Ascending aorta (tissue), 2 donors: ENCODE results near the gene RGS19. TPM values are rescaled to one million over a fixed set of nuclear protein-coding genes. Genes with fewer than 3 reads are reported as not detected.

Experiments used
- DNase-seq, 2 donors: peaks; one replicate each; pipeline ENCODE4 v3.0.0-alpha.2; 2019; ENCODE audit warnings: low spot score in 2 of 2
- H3K27ac ChIP-seq, 2 donors: fragments of 200-600 bp; sonication (generic); one replicate each; pipeline ENCODE4 v1.5.1; 2016 to 2017; ENCODE audit warnings: mild to moderate bottlenecking in 1 of 2
- H3K27me3 ChIP-seq: fragments of 200-600 bp; sonication (generic); one replicate; pipeline ENCODE4 v1.5.1; 2017
- H3K36me3 ChIP-seq, 2 donors: fragments of 200-600 bp; sonication (generic); one replicate each; pipeline ENCODE4 v1.5.1; 2016
- H3K4me1 ChIP-seq, 2 donors: fragments of 200-600 bp; sonication (generic); one replicate each; pipeline ENCODE4 v1.5.1; 2016 to 2017; ENCODE audit warnings: mild to moderate bottlenecking in 1 of 2
- H3K4me3 ChIP-seq, 2 donors: fragments of 200-600 bp; sonication (generic); one replicate each; pipeline ENCODE4 v1.5.1; 2016 to 2017; ENCODE audit warnings: mild to moderate bottlenecking in 1 of 2
- H3K9me3 ChIP-seq, 2 donors: fragments of 200-600 bp; sonication (generic); one replicate each; pipeline ENCODE4 v1.5.1; 2016
- intact Hi-C: fragments of 100-400 bp; cut with DNase I; formaldehyde crosslinking; loops from one replicate; pipeline ENCODE4 v1.15.1; 2023
- total RNA-seq: library from RNA; depleted of rRNA; stranded (reverse); fragments of >200 nt; gene quantifications from one replicate; pipeline ENCODE4 v1.1.0, GENCODE V29; 2016
- TF ChIP-seq, protein P1 (sequence below), 3 experiments: fragments of 200-600 bp in 2 of 3; fragments of 450-650 bp in 1 of 3; sonication (generic) in 2 of 3; IDR thresholded peaks; one replicate each; pipeline ENCODE4 v1.5.1; 2016 to 2019; ENCODE audit warnings: antibody characterized with exemption in 3 of 3, mild to moderate bottlenecking in 1 of 3, moderate library complexity in 1 of 3

The RGS19 gene
- total RNA-seq, 1 donor from 2014 or later: 109 TPM

DNA sequence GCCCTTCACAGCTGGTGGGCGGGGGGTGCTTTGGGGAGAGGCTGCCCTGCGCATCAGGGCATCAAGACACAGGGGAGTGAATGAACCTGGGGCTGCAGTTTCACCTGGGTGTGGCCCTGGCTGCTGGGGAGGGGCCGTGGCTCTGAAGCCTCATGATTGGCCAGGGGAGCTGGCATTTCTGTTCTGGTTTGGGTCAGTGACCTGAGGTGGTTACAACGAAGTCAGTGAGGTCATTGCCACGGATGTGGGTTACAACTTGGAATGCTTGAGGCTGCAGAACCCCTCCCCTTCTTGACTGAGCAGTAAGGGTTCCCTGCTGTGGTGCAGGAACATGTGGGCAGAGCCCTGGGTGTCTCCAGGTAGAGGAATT is 13.4 kb downstream of the RGS19 start:
- intact Hi-C loops: no loop called here
- Histone ChIP-seq H3K27me3 (no peaks in the 10 kb centered on the region), H3K9me3 (no peaks in the 10 kb centered on the region), H3K36me3 (peaks cover 9 to 21% of the 10 kb centered on the region in 2 donors), H3K27ac (no peak overlapping the region), H3K4me1 (peaks cover 16 to 22% of the 10 kb centered on the region in 2 donors), H3K4me3 (no peak overlapping the region)
- DNase-seq: no peak
- TF ChIP-seq, protein P1, sequence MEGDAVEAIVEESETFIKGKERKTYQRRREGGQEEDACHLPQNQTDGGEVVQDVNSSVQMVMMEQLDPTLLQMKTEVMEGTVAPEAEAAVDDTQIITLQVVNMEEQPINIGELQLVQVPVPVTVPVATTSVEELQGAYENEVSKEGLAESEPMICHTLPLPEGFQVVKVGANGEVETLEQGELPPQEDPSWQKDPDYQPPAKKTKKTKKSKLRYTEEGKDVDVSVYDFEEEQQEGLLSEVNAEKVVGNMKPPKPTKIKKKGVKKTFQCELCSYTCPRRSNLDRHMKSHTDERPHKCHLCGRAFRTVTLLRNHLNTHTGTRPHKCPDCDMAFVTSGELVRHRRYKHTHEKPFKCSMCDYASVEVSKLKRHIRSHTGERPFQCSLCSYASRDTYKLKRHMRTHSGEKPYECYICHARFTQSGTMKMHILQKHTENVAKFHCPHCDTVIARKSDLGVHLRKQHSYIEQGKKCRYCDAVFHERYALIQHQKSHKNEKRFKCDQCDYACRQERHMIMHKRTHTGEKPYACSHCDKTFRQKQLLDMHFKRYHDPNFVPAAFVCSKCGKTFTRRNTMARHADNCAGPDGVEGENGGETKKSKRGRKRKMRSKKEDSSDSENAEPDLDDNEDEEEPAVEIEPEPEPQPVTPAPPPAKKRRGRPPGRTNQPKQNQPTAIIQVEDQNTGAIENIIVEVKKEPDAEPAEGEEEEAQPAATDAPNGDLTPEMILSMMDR (IDR thresholded peaks at IDR 0.05): no peak

DNA sequence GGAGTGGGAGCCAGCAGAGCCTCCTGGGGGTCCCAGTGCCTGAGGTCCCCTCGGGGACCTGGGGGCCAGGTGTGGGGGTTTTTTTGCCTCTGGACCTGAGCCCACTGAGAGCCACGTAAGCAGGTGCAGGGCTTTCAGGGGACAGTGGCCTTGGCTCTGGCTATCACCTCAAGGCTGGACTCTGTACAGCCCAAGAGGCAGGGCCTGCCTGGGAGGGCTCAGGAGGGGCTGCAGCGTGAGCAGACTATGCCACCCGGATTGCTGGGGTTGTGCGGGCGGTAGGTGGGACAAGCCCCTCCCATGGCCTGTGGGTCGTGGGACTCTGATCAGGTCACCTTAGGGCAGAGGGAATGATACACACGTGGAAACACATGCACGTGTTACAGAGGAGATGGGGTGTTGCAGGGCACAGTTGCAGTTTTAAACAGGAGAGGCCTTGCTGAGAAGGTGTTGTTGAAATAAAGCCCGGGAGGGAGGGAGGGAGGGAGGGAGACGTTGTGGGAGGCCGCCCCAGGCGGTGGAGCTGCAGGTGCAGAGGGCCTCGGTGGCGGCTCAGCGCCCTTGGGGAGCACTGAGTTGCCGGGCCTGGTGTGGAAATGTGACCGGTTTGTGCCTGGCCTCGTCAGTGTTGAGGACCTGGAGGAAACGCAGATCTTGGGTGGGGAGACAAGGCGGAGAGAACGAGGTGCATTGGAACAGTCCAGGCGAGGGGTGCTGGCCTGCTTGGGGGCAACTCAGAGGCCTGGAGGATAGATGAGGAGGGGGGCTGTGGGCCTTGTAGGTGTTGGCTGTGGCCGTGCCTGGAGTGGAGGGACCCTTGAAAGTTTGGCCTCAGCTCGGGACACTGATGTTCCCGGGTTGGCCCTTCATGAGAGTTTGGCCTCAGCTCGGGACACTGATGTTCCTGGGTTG is 14.0 kb downstream of the RGS19 start:
- Histone ChIP-seq H3K4me1 (peaks cover 16 to 22% of the 10 kb centered on the region in 2 donors), H3K9me3 (no peaks in the 10 kb centered on the region), H3K36me3 (peaks cover 6 to 17% of the 10 kb centered on the region in 2 donors), H3K4me3 (no peak overlapping the region), H3K27ac (no peak overlapping the region), H3K27me3 (no peaks in the 10 kb centered on the region)
- no peak for DNase-seq
- intact Hi-C loops: no loop called here
- TF ChIP-seq, protein P1 (IDR thresholded peaks at IDR 0.05): no peak

DNA sequence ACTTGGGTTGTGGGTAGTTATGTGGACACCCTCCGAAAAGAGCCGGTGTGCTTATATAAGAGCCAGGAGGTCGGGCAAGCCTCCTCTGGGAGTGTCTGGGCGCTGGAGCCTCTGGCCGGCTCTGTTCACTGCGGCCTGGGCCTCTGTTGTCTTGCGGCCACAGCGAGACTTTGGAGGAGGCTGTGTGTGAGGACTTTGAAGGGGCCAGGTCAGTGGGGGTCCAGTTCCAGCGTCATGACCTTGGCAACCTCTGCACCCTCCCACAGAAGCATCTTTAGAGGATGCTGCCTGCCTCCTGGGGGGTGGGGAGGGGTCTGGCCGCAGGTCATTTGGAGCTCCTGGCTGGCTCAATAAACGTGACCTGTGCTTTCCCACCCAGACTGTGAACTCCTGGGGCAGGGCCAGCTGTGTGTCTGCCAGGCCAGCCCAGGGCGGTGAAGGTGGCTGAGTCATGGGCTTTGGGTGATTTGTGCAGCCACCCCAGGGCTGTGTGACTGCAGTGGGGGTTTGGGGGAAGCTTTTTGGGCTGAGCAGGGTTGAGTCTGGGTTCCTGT is 15.1 kb downstream of the RGS19 start:
- peaks cover 0 to 8% of the 10 kb centered on the region in 2 donors for H3K36me3 ChIP-seq
- DNase-seq: no peak
- no peaks in the 10 kb centered on the region for H3K27me3 ChIP-seq
- intact Hi-C loops: loop anchor here (5.0 kb wide), 1 partner anchor 437 kb away; the partner anchor contains the start of gene GMEB2
- TF ChIP-seq, protein P1 (IDR thresholded peaks at IDR 0.05): no peak
- H3K9me3 ChIP-seq: no peaks in the 10 kb centered on the region
- H3K4me3 ChIP-seq: peak overlapping the region; percentile 76 to 93
- peaks cover 16 to 22% of the 10 kb centered on the region in 2 donors for H3K4me1 ChIP-seq
- peak overlapping the region; percentile 87 to 90 for H3K27ac ChIP-seq

DNA sequence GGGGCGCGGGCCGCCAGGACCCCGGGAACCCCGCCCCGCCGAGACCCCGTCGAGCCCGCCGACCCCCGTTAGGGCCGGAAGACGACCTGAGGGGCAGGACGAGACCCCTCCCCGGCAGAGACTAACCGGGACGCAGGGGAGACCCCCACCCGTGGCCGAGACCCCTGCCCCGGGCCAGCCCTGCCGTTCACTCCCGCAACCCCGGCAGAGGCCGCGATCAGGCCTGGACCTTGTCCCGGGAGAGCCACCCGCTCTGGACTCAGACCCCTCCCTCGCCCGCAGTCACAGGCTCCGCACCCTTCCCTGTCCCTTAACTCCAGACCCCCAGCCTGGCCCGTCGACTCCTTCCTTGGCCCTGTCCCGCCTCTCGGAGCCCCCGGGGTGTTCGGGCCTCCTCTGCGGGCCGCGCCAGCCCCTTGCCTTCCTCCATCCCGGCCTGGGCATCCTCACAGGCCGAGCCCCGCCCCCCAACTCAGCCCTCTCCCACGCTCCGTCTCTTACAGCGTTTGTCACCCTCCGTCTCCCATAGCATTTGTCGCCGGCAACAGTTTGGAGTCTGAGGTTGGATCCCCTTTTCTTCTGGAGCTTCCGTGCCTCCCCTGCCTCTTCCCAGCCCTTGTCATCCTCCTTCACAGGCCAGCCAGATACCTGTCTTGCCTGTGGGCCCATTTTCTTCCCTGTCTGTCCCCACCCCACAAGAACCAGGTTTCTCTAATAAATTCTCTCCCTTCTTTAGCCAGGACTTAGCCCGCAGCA is 15.8 kb downstream of the RGS19 start:
- H3K4me1 ChIP-seq: peaks cover 16 to 22% of the 10 kb centered on the region in 2 donors
- H3K27me3 ChIP-seq: no peaks in the 10 kb centered on the region
- H3K27ac ChIP-seq: peak overlapping the region; percentile 87 to 90

More for the DNA sequence above, 15.8 kb downstream of the RGS19 start:
- Histone ChIP-seq H3K36me3 (peaks cover 0 to 1% of the 10 kb centered on the region in 2 donors), H3K4me3 (peak overlapping the region; percentile 76 to 93), H3K9me3 (no peaks in the 10 kb centered on the region)
- TF ChIP-seq, protein P1 (IDR thresholded peaks at IDR 0.05): no peak
- intact Hi-C loops: loop anchor here (2.0 to 5.0 kb wide), 3 partner anchors 107 to 543 kb away; partner anchors contain the start of genes GMEB2, PPDPF and UCKL1
- DNase-seq: peak in 1 of 2 donors; percentile 80
